Suprapubic skin (tissue), 4 donors: ENCODE results near the gene OPALIN. TPM values are rescaled to one million over a fixed set of nuclear protein-coding genes. Genes with fewer than 3 reads are reported as not detected.

Experiments
- DNase-seq, 2 donors: peaks; one replicate each; pipeline ENCODE4 v3.0.0-alpha.2; 2019; ENCODE audit warnings: low spot score in 2 of 2
- H3K27ac ChIP-seq: fragments of 200-600 bp; sonication (generic); one replicate; pipeline ENCODE4 v1.5.1; 2019
- H3K27me3 ChIP-seq: fragments of 200-600 bp; sonication (generic); one replicate; pipeline ENCODE4 v1.5.1; 2019
- H3K36me3 ChIP-seq: fragments of 200-600 bp; sonication (generic); one replicate; pipeline ENCODE4 v1.5.1; 2019
- H3K4me1 ChIP-seq: fragments of 200-600 bp; sonication (generic); one replicate; pipeline ENCODE4 v1.5.1; 2019
- H3K4me3 ChIP-seq: fragments of 200-600 bp; sonication (generic); one replicate; pipeline ENCODE4 v1.5.1; 2019; ENCODE audit warnings: mild to moderate bottlenecking
- H3K9me3 ChIP-seq: fragments of 200-600 bp; sonication (generic); one replicate; pipeline ENCODE4 v1.5.1; 2019
- EP300 ChIP-seq: sonication (generic); formaldehyde crosslinking; IDR thresholded peaks from one replicate; pipeline ENCODE4 v1.6.1; 2017; ENCODE audit warnings: antibody characterized with exemption
- POLR2A ChIP-seq, 2 donors: fragments of 450-650 bp; IDR thresholded peaks; one replicate each; pipeline ENCODE4 v1.6.1; 2017; ENCODE audit warnings: antibody characterized with exemption in 2 of 2, mild to moderate bottlenecking in 2 of 2, moderate library complexity in 2 of 2
- POLR2AphosphoS5 ChIP-seq, 3 donors: sonication (generic); formaldehyde crosslinking; IDR thresholded peaks; one replicate each; pipeline ENCODE4 v1.6.1; 2017; ENCODE audit warnings: antibody characterized with exemption in 3 of 3
- WGBS: methylation state at CpG from one replicate; pipeline ENCODE4 v1.1.5; 2018; 5-methylcytosine and 5-hydroxymethylcytosine counted together
- total RNA-seq, 4 donors: library from RNA; depleted of rRNA; stranded (reverse); fragments of >200 nt; gene quantifications; one replicate each; pipeline ENCODE4 v1.1.0, GENCODE V29; 2016
- TF ChIP-seq, protein P1 (sequence below), 2 donors: fragments of 200-600 bp in 1 of 2; fragments of 450-650 bp in 1 of 2; sonication (generic) in 1 of 2; IDR thresholded peaks; one replicate each; pipeline ENCODE4 v1.5.1; 2016 to 2019; ENCODE audit warnings: antibody characterized with exemption in 2 of 2, mild to moderate bottlenecking in 1 of 2, moderate library complexity in 1 of 2

The OPALIN gene
- total RNA-seq, 4 donors from 2014 or later, result not detected

DNA sequence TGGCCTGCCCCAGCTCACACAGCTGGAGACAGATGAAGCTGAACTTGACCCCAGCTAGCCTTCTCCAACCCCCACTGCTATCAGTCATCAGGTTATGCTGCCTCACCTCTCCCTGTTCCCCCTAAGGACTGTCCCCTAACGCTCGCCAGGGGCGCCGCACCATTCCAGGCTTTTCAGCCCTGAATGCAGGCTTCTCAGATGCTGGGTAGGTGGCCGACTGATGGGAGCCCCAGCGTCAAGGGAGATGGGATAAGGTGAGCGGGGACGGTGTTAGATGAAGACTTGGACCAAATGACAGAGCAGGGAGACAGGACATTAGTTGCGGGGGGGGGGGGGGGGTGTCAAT lies 15.8 kb upstream of the OPALIN start:
- no peak for DNase-seq
- peaks cover 18% of the 10 kb centered on the region for H3K4me1 ChIP-seq
- TF ChIP-seq EP300 (no peak), POLR2A (IDR thresholded peaks at IDR 0.05) (no peak), POLR2AphosphoS5 (IDR thresholded peaks at IDR 0.05) (no peak)
- TF ChIP-seq, protein P1, sequence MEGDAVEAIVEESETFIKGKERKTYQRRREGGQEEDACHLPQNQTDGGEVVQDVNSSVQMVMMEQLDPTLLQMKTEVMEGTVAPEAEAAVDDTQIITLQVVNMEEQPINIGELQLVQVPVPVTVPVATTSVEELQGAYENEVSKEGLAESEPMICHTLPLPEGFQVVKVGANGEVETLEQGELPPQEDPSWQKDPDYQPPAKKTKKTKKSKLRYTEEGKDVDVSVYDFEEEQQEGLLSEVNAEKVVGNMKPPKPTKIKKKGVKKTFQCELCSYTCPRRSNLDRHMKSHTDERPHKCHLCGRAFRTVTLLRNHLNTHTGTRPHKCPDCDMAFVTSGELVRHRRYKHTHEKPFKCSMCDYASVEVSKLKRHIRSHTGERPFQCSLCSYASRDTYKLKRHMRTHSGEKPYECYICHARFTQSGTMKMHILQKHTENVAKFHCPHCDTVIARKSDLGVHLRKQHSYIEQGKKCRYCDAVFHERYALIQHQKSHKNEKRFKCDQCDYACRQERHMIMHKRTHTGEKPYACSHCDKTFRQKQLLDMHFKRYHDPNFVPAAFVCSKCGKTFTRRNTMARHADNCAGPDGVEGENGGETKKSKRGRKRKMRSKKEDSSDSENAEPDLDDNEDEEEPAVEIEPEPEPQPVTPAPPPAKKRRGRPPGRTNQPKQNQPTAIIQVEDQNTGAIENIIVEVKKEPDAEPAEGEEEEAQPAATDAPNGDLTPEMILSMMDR (IDR thresholded peaks at IDR 0.05), result no peak
- no peaks in the 10 kb centered on the region for H3K36me3 ChIP-seq
- H3K9me3 ChIP-seq, result no peaks in the 10 kb centered on the region
- 18% methylated on average over 9 of the region's 9 CpGs for WGBS
- peaks cover 43% of the 10 kb centered on the region for H3K27me3 ChIP-seq
- H3K27ac ChIP-seq, result no peak overlapping the region
- no peak overlapping the region for H3K4me3 ChIP-seq

DNA sequence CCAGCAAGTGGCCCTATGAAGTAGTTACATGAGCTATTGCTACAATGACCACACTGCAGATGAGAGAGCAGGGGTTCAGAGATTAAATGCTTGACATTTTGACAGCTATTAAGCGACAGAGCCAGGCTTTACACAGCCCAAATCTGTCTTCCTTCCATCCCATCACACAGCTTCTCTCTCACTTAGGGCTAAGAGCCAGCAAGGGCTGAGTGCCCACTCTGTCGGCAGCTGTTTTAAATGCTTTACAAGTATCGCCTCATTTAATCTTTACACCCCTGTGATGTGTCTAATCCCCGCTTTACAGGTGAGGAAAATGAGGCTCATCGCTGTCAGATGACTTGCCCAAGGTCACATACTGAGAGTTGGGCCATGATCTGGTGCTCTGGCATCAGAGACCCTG lies 15.2 kb upstream of the OPALIN start:
- no peak for DNase-seq
- TF ChIP-seq POLR2A (IDR thresholded peaks at IDR 0.05) (no peak), EP300 (no peak), POLR2AphosphoS5 (IDR thresholded peaks at IDR 0.05) (no peak)
- TF ChIP-seq, protein P1 (IDR thresholded peaks at IDR 0.05), result no peak
- H3K27me3 ChIP-seq, result peaks cover 39% of the 10 kb centered on the region
- H3K9me3 ChIP-seq, result no peaks in the 10 kb centered on the region
- H3K4me1 ChIP-seq, result peaks cover 18% of the 10 kb centered on the region
- no peak overlapping the region for H3K4me3 ChIP-seq
- no peaks in the 10 kb centered on the region for H3K36me3 ChIP-seq
- H3K27ac ChIP-seq, result no peak overlapping the region
- 86% methylated on average over 5 of the region's 5 CpGs for WGBS

DNA sequence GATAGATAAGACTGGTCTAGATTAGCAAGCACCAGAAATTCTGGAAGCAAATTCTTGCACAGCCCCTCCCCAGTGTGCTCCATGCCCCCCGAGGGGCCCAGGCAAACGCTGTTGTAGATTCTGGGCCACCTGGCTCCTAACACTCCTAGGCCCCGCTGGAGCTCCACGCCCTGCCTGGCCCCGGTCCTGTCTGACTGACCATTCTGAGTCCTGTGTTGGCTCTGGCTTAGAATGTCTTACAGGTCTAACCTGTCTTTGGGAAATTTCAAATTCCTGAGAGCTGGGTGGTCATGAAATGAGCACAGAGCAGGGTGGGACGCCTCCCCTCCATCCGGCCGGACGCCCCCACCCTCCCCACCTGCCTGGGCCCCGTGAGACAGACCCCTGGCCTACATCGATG lies 12.6 kb upstream of the OPALIN start:
- TF ChIP-seq, protein P1 (IDR thresholded peaks at IDR 0.05), result no peak
- TF ChIP-seq POLR2AphosphoS5 (IDR thresholded peaks at IDR 0.05), result no peak
- no peak for TF ChIP-seq EP300
- TF ChIP-seq POLR2A (IDR thresholded peaks at IDR 0.05), result no peak
- no peak for DNase-seq
- peaks cover 4% of the 10 kb centered on the region for H3K4me1 ChIP-seq
- H3K27ac ChIP-seq, result no peak overlapping the region
- no peaks in the 10 kb centered on the region for H3K36me3 ChIP-seq
- H3K9me3 ChIP-seq, result no peaks in the 10 kb centered on the region
- WGBS, result 93% methylated on average over 11 of the region's 11 CpGs
- no peak overlapping the region for H3K4me3 ChIP-seq
- H3K27me3 ChIP-seq, result peaks cover 16% of the 10 kb centered on the region

DNA sequence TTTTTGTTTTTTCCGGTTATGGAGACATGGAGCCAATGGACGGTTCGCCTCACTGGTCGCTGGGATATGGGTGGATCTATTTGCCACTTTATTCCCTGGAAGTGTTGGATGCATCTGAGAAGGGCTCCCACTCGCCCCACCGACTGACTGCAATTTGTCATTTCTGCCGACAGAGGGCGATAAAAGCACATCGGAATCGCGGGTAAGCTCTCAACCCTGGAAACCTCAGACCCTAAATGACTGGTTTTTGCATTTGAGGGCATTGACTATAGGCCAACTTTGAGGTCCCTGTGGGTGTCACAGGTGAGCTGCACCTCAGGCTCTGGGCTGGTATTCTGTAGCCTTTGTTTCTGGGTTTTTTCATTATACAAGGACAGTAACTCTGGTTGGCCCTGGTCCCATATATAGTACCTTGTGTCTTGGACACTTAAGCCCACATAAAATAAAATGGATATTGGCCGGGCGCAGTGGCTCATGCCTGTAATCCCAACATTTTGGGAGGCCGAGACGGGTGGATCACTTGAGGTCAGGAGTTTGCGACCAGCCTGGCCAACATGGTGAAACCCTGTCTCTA lies 11.9 kb upstream of the OPALIN start:
- no peaks in the 10 kb centered on the region for H3K9me3 ChIP-seq
- no peaks in the 10 kb centered on the region for H3K36me3 ChIP-seq
- 38% methylated on average over 16 of the region's 16 CpGs for WGBS
- peaks cover 4% of the 10 kb centered on the region for H3K4me1 ChIP-seq
- H3K4me3 ChIP-seq, result no peak overlapping the region
- H3K27me3 ChIP-seq, result peaks cover 13% of the 10 kb centered on the region
- TF ChIP-seq EP300 (no peak), POLR2A (IDR thresholded peaks at IDR 0.05) (no peak)
- TF ChIP-seq, protein P1 (IDR thresholded peaks at IDR 0.05), result peak; percentile 52 to 82
- no peak for DNase-seq
- H3K27ac ChIP-seq, result no peak overlapping the region

DNA sequence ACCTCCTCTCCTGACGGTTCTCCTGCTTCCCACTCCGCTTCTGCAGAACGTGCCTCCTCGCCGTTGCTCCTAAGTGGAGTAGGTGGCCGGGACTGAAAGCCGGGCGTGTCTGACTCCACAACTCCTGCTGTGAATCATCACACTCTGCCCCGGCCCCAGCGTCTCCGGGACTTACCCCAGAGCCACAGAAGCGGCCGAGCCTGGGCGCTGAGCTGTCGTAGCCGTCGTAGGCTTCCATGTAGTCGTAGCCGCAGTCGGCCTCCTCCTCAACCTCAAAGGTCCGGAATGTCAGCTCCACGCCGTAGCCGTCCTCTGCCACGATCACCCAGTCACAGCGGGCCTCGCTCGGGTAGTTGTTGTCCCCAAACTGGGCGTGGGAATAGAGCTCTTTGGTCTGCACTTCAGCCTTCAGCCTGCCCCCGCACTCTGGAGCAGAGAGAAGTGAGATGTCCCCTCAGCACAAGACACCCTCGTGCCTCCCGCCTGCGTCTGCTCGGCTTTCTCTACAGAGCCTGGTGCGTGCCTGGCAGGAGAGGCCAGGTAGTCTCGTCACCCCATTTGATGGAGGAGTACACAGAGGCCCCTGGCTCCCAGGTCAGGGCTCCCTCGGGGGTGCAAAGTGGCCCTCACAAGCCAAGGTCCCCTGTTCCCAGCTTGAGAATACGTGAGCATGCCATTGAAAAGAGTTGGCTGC lies 11.2 kb upstream of the OPALIN start:
- Histone ChIP-seq H3K9me3 (no peaks in the 10 kb centered on the region), H3K27ac (no peak overlapping the region), H3K4me3 (no peak overlapping the region), H3K27me3 (peaks cover 13% of the 10 kb centered on the region), H3K36me3 (no peaks in the 10 kb centered on the region), H3K4me1 (peaks cover 2% of the 10 kb centered on the region)
- DNase-seq, result no peak
- TF ChIP-seq POLR2A (IDR thresholded peaks at IDR 0.05), result no peak
- TF ChIP-seq, protein P1 (IDR thresholded peaks at IDR 0.05), result no peak
- no peak for TF ChIP-seq POLR2AphosphoS5 (IDR thresholded peaks at IDR 0.05)
- no peak for TF ChIP-seq EP300
- 79% methylated on average over 25 of the region's 38 CpGs for WGBS
